HG03097 (cell line): ENCODE measurements around the gene GLI3.

ENCODE experiments used
- ATAC-seq: cut with Tn5 transposase; IDR thresholded peaks from one replicate; pipeline ENCODE4 v1.9.1; 2021; ENCODE audit not compliant: unreplicated experiment, low FRiP score

Gene GLI3

GRCh38 chr7:42145539-42145938 lies 91.5 kb downstream of the GLI3 start:
- ATAC-seq = no peak

GRCh38 chr7:42144604-42145003 lies 92.4 kb downstream of the GLI3 start:
- no peak for ATAC-seq

GRCh38 chr7:42143711-42144600 lies 93.1 kb downstream of the GLI3 start:
- no peak for ATAC-seq

GRCh38 chr7:42142089-42142488 lies 94.9 kb downstream of the GLI3 start:
- ATAC-seq = no peak

GRCh38 chr7:42139751-42140150 lies 97.3 kb downstream of the GLI3 start:
- no peak for ATAC-seq

GRCh38 chr7:42138691-42139090 lies 98.3 kb downstream of the GLI3 start:
- ATAC-seq = no peak

GRCh38 chr7:42137941-42138340 lies 99.1 kb downstream of the GLI3 start:
- ATAC-seq = no peak

GRCh38 chr7:42137431-42137830 lies 99.6 kb downstream of the GLI3 start:
- no peak for ATAC-seq

GRCh38 chr7:42135728-42136127 lies 101.3 kb downstream of the GLI3 start:
- no peak for ATAC-seq

GRCh38 chr7:42134276-42134876 lies 102.6 kb downstream of the GLI3 start:
- ATAC-seq = no peak

- no peak for ATAC-seq
These were observed 103.7 kb downstream of the GLI3 start for GRCh38 chr7:42133321-42133720.

GRCh38 chr7:42128703-42129102 lies 108.3 kb downstream of the GLI3 start:
- no peak for ATAC-seq

- no peak for ATAC-seq
These were observed 109.8 kb downstream of the GLI3 start for GRCh38 chr7:42127232-42127622.

- ATAC-seq = no peak
These were observed 110.4 kb downstream of the GLI3 start for GRCh38 chr7:42126475-42127231.

GRCh38 chr7:42125321-42125720 lies 111.7 kb downstream of the GLI3 start:
- no peak for ATAC-seq

GRCh38 chr7:42123716-42124115 lies 113.3 kb downstream of the GLI3 start:
- no peak for ATAC-seq

GRCh38 chr7:42120191-42120590 lies 116.8 kb downstream of the GLI3 start:
- no peak for ATAC-seq

GRCh38 chr7:42117201-42117600 lies 119.8 kb downstream of the GLI3 start:
- ATAC-seq = no peak

- ATAC-seq = no peak
These were observed 121.2 kb downstream of the GLI3 start for GRCh38 chr7:42115795-42116194.

- ATAC-seq = no peak
These were observed 126.7 kb downstream of the GLI3 start for GRCh38 chr7:42110333-42110732.

- ATAC-seq = no peak
These were observed 128.0 kb downstream of the GLI3 start for GRCh38 chr7:42108803-42109528.
